ENCODE measurements around the gene MYO1F. TPM values are rescaled to one million over a fixed set of nuclear protein-coding genes. Genes with fewer than 3 reads are reported as not detected.
A peak's percentile ranks its signal among the peaks of the same experiment; 100 is the strongest.

Gene MYO1F
- total and polyA plus RNA-seq, 11 donors = 1.8 to 56.6 (median 4.7) TPM

- Histone ChIP-seq H3K9me3 (no peaks in the 10 kb centered on the region), H3K4me3 (peak overlapping the region in 1 of 12 donors; percentile 3), H3K27me3 (no peaks in the 10 kb centered on the region), H3K27ac (peak overlapping the region in 2 of 12 donors; percentile 26 to 90), H3K36me3 (peaks cover 4 to 79% (median 74%) of the 10 kb centered on the region in 9 donors), H3K4me1 (peaks cover 0 to 54% (median under 1%) of the 10 kb centered on the region in 12 donors)
- ATAC-seq (peak; percentile 12 to 55 (median 34)), DNase-seq (peak in 4 of 5 donors; percentile 48 to 68 (median 61))
- TF ChIP-seq CTCF (IDR thresholded peaks at IDR 0.05) (no peak), POLR2A (IDR thresholded peaks at IDR 0.05) (no peak)
- intact Hi-C loops (cut with DNase I) = no loop called here
- 78 to 81% (median 79%) methylated on average over 13 of the region's 13 CpGs for WGBS, 4 donors
Measured at GRCh38 chr19:8487137-8487851, 89.9 kb downstream of the MYO1F start.

- peaks cover 0 to 54% (median 5%) of the 10 kb centered on the region in 12 donors for H3K4me1 ChIP-seq
- no peak overlapping the region for H3K4me3 ChIP-seq
- TF ChIP-seq POLR2A (IDR thresholded peaks at IDR 0.05) = no peak
- TF ChIP-seq CTCF (IDR thresholded peaks at IDR 0.05) = no peak
- no peaks in the 10 kb centered on the region for H3K27me3 ChIP-seq
- intact Hi-C loops (cut with DNase I) = no loop called here
- H3K9me3 ChIP-seq = no peaks in the 10 kb centered on the region
- ATAC-seq (no peak), DNase-seq (peak in 1 of 5 donors; percentile 32)
- H3K27ac ChIP-seq = peak overlapping the region in 1 of 12 donors; percentile 90
- 88 to 92% (median 91%) methylated on average over 16 of the region's 16 CpGs for WGBS, 4 donors
- peaks cover 4 to 84% (median 79%) of the 10 kb centered on the region in 9 donors for H3K36me3 ChIP-seq
Measured at GRCh38 chr19:8486661-8487136, 90.5 kb downstream of the MYO1F start.

GRCh38 chr19:8485561-8486371 is 91.5 kb downstream of the MYO1F start:
- Histone ChIP-seq H3K27me3 (no peaks in the 10 kb centered on the region), H3K36me3 (peaks cover 4 to 94% (median 80%) of the 10 kb centered on the region in 9 donors), H3K9me3 (no peaks in the 10 kb centered on the region), H3K4me1 (peaks cover 0 to 63% (median 14%) of the 10 kb centered on the region in 12 donors), H3K27ac (peak overlapping the region in 1 of 12 donors; percentile 90), H3K4me3 (no peak overlapping the region)
- TF ChIP-seq POLR2A (IDR thresholded peaks at IDR 0.05) (no peak), CTCF (IDR thresholded peaks at IDR 0.05) (no peak)
- ATAC-seq = peak in 1 of 4 donors; percentile 4
- intact Hi-C loops (cut with DNase I) = no loop called here
- 95 to 99% (median 98%) methylated on average over 36 to 62 of the region's 62 CpGs for WGBS, 4 donors
- DNase-seq = no peak
